ENCODE results near the gene TAGAP.

- TF ChIP-seq REST (IDR thresholded peaks at IDR 0.05) (no peak), CTCF (IDR thresholded peaks at IDR 0.05; ENCODE audit: low read depth, low read length, missing input control) (no peak), TAF1 (conservative IDR thresholded peaks at IDR 0.05) (no peak), MAX (IDR thresholded peaks at IDR 0.05) (no peak), YY1 (IDR thresholded peaks at IDR 0.05) (no peak), RAD21 (IDR thresholded peaks at IDR 0.05) (no peak)
These were observed 21.7 kb upstream of the TAGAP start for GRCh38 chr6:159066483-159066882.
